ENCODE results near the gene DAG1. TPM values are rescaled to one million over a fixed set of nuclear protein-coding genes. Genes with fewer than 3 reads are reported as not detected.

Gene DAG1
- total and polyA plus RNA-seq, 10 donors, result 3.0 to 42.7 (median 27.3) TPM

DNA sequence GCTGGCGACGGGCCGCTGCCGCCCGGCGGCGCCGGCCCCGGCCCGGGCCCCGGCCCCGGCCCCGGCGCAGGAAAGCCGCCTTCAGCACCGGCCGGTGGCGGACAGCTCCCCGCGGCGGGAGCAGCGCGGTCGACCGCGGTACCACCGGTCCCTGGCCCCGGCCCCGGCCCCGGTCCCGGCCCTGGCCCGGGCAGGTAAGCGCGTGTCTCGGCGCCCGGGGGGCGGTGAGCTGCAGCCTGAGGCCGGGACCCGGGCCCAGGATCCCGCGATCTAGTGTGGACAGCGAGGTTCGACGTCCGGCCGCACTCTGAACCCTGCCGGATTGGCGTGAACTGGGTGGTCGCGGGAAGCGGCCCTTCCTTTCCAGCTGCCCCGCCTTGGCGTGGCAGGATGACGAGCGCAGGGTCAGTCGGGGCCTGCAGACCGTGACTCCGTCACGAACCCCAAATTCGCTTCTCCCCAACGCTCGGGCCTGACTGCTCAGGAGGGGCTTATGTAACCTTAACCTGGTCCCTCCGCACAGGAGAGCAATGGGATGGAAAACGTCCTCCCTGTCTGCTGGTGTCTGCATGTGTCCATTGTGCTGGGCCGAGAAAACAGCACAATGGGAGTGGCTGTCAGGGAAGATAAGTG, 84.7 kb downstream of the DAG1 start:
- Histone ChIP-seq H3K27ac (peak overlapping the region in 1 of 8 donors; percentile 75), H3K4me1 (peaks cover 6 to 24% (median 20%) of the 10 kb centered on the region in 6 donors), H3K9me3 (peaks cover 0 to 7% (median 0%) of the 10 kb centered on the region in 8 donors), H3K27me3 (replicated peaks in 1 of 7) (peaks cover 0 to 61% (median 9%) of the 10 kb centered on the region in 7 donors), H3K4me3 (peak overlapping the region; percentile 20 to 79 (median 52)), H3K36me3 (no peaks in the 10 kb centered on the region)
- no peak for TF ChIP-seq POLR2A (IDR thresholded peaks at IDR 0.05)
- TF ChIP-seq, protein P1, sequence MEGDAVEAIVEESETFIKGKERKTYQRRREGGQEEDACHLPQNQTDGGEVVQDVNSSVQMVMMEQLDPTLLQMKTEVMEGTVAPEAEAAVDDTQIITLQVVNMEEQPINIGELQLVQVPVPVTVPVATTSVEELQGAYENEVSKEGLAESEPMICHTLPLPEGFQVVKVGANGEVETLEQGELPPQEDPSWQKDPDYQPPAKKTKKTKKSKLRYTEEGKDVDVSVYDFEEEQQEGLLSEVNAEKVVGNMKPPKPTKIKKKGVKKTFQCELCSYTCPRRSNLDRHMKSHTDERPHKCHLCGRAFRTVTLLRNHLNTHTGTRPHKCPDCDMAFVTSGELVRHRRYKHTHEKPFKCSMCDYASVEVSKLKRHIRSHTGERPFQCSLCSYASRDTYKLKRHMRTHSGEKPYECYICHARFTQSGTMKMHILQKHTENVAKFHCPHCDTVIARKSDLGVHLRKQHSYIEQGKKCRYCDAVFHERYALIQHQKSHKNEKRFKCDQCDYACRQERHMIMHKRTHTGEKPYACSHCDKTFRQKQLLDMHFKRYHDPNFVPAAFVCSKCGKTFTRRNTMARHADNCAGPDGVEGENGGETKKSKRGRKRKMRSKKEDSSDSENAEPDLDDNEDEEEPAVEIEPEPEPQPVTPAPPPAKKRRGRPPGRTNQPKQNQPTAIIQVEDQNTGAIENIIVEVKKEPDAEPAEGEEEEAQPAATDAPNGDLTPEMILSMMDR (IDR thresholded peaks at IDR 0.05 in 8 of 11, conservative IDR thresholded peaks at IDR 0.05 in 3 of 11), result no peak
- TF ChIP-seq POLR2AphosphoS5 (IDR thresholded peaks at IDR 0.05), result no peak
- intact Hi-C loops (cut with DNase I; ENCODE audit: low total_unique reads), result no loop called here
- peak; percentile 88 for DNase-seq
- WGBS, 5 donors, result 2 to 7% (median 2%) methylated on average over 20 to 66 of the region's 66 CpGs

DNA sequence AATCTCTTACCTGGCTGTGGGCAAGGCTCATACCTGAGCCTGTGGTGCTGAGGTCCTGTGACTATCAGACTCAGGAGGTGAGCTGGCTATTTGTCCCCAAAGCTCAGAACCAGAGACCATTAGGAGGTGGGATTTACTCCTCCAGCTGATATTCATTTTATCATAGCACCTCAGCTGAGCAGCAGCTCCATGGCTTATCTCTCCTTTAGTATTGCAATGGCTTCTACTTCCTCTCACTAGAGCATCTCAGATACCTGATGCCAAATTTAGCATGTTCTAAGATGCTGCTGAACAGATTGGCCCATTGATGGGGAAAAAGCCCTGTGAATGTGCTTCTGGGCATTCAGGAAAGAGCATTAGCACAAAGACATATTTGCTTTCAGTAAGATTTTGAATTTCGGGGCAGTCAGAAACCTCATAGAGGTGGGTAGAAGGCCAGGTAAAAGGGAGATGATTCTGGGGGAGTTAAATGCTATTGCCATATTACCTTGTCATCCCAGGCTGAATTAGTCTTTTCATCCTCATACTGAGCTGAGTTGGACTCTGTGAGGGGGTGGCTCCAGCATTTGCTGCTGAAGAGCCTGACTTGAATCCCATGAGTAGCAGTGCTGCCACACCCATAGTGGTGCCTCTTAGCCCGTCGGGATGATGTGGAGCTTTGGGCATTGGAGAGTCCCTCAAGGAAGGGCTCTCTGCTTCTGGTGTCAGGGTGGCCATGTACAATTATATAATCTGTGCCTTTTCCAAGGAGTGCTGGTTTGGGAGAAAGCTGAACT, 86.6 kb downstream of the DAG1 start:
- intact Hi-C loops (cut with DNase I; ENCODE audit: low total_unique reads), result no loop called here
- Histone ChIP-seq H3K36me3 (no peaks in the 10 kb centered on the region), H3K9me3 (peaks cover 0 to 10% (median 0%) of the 10 kb centered on the region in 8 donors), H3K4me3 (no peak overlapping the region), H3K27me3 (replicated peaks in 1 of 7) (peaks cover 0 to 61% (median 9%) of the 10 kb centered on the region in 7 donors), H3K27ac (no peak overlapping the region), H3K4me1 (peaks cover 6 to 24% (median 20%) of the 10 kb centered on the region in 6 donors)
- WGBS, 5 donors, result 85 to 98% (median 92%) methylated on average over 3 of the region's 3 CpGs
- TF ChIP-seq POLR2A (IDR thresholded peaks at IDR 0.05), result no peak
- no peak for TF ChIP-seq POLR2AphosphoS5 (IDR thresholded peaks at IDR 0.05)
- TF ChIP-seq, protein P1 (IDR thresholded peaks at IDR 0.05 in 8 of 11, conservative IDR thresholded peaks at IDR 0.05 in 3 of 11), result no peak
- no peak for DNase-seq

GRCh38 chr3:49563040-49563578, 93.0 kb downstream of the DAG1 start:
- TF ChIP-seq, protein P1 (IDR thresholded peaks at IDR 0.05 in 8 of 11, conservative IDR thresholded peaks at IDR 0.05 in 3 of 11), result no peak
- TF ChIP-seq POLR2A (IDR thresholded peaks at IDR 0.05) (no peak), POLR2AphosphoS5 (IDR thresholded peaks at IDR 0.05) (no peak)
- peaks cover 0 to 7% (median 0%) of the 10 kb centered on the region in 7 donors for H3K27me3 ChIP-seq (replicated peaks in 1 of 7)
- H3K4me3 ChIP-seq, result no peak overlapping the region
- no peaks in the 10 kb centered on the region for H3K36me3 ChIP-seq
- intact Hi-C loops (cut with DNase I; ENCODE audit: low total_unique reads), result no loop called here
- H3K4me1 ChIP-seq, result no peaks in the 10 kb centered on the region
- H3K9me3 ChIP-seq, result peaks cover 0 to 10% (median 0%) of the 10 kb centered on the region in 8 donors
- no peak for DNase-seq
- no peak overlapping the region for H3K27ac ChIP-seq
- 67 to 86% (median 73%) methylated on average over 4 of the region's 4 CpGs for WGBS, 5 donors

- TF ChIP-seq POLR2AphosphoS5 (IDR thresholded peaks at IDR 0.05) (no peak), POLR2A (IDR thresholded peaks at IDR 0.05) (no peak)
- TF ChIP-seq, protein P1 (IDR thresholded peaks at IDR 0.05 in 8 of 11, conservative IDR thresholded peaks at IDR 0.05 in 3 of 11), result no peak
- H3K27me3 ChIP-seq (replicated peaks in 1 of 7), result peaks cover 0 to 4% (median 0%) of the 10 kb centered on the region in 7 donors
- 82 to 93% (median 89%) methylated on average over 4 of the region's 4 CpGs for WGBS, 5 donors
- H3K4me1 ChIP-seq, result no peaks in the 10 kb centered on the region
- H3K4me3 ChIP-seq, result no peak overlapping the region
- no peak for DNase-seq
- H3K9me3 ChIP-seq, result peaks cover 0 to 10% (median 0%) of the 10 kb centered on the region in 8 donors
- H3K27ac ChIP-seq, result no peak overlapping the region
- intact Hi-C loops (cut with DNase I; ENCODE audit: low total_unique reads), result no loop called here
- H3K36me3 ChIP-seq, result no peaks in the 10 kb centered on the region
Observed at GRCh38 chr3:49563766-49564165, 93.7 kb downstream of the DAG1 start.
